ENCODE results near the gene GLRX2.
"Not testable (repeated sequence)": the region's sequence is repeated elsewhere in the genome, so short reads cannot be mapped to it uniquely, and the experiment has no call there.

GLRX2 gene

GRCh38 chr1:193058529-193059281 lies 46.5 kb downstream of the GLRX2 start:
- Histone ChIP-seq H3K36me3 (ENCODE audit: low read depth) (peaks cover 23% of the 10 kb centered on the region), H3K27me3 (ENCODE audit: insufficient read depth, poor library complexity, severe bottlenecking) (no peaks in the 10 kb centered on the region), H3K9me3 (ENCODE audit: severe bottlenecking) (no peaks in the 10 kb centered on the region), H3K4me3 (ENCODE audit: severe bottlenecking) (peak overlapping the region; percentile 62), H3K27ac (ENCODE audit: poor library complexity, severe bottlenecking) (peak overlapping the region; percentile 84), H3K4me1 (ENCODE audit: insufficient read depth, poor library complexity, severe bottlenecking) (peaks cover 17% of the 10 kb centered on the region)
- ATAC-seq (ENCODE audit: low read depth), result peak; percentile 11; the same call in 2 of the 3 replicates
- no peak for TF ChIP-seq CTCF (IDR thresholded peaks at IDR 0.05; ENCODE audit: poor library complexity, severe bottlenecking)
- no peak for DNase-seq (ENCODE audit: low spot score)

GRCh38 chr1:193054169-193054675 lies 51.0 kb downstream of the GLRX2 start:
- no peak for TF ChIP-seq CTCF (IDR thresholded peaks at IDR 0.05; ENCODE audit: poor library complexity, severe bottlenecking)
- H3K4me1 ChIP-seq (ENCODE audit: insufficient read depth, poor library complexity, severe bottlenecking), result peaks cover 7% of the 10 kb centered on the region

GRCh38 chr1:193048913-193049312 lies 56.3 kb downstream of the GLRX2 start:
- H3K27me3 ChIP-seq (ENCODE audit: insufficient read depth, poor library complexity, severe bottlenecking); DNase-seq (ENCODE audit: low spot score); H3K4me3 ChIP-seq (ENCODE audit: severe bottlenecking); H3K27ac ChIP-seq (ENCODE audit: poor library complexity, severe bottlenecking); H3K4me1 ChIP-seq (ENCODE audit: insufficient read depth, poor library complexity, severe bottlenecking); ATAC-seq (ENCODE audit: low read depth); H3K9me3 ChIP-seq (ENCODE audit: severe bottlenecking): not testable (repeated sequence)
- H3K36me3 ChIP-seq (ENCODE audit: low read depth), result peaks cover 77% of the 10 kb centered on the region

More at GRCh38 chr1:193054169-193054675, 51.0 kb downstream of the GLRX2 start:
- no peaks in the 10 kb centered on the region for H3K27me3 ChIP-seq (ENCODE audit: insufficient read depth, poor library complexity, severe bottlenecking)
- no peak for DNase-seq (ENCODE audit: low spot score)
- H3K27ac ChIP-seq (ENCODE audit: poor library complexity, severe bottlenecking), result no peak overlapping the region
- H3K9me3 ChIP-seq (ENCODE audit: severe bottlenecking), result no peaks in the 10 kb centered on the region
- H3K4me3 ChIP-seq (ENCODE audit: severe bottlenecking), result no peak overlapping the region
- no peak for ATAC-seq (ENCODE audit: low read depth)
- peaks cover 45% of the 10 kb centered on the region for H3K36me3 ChIP-seq (ENCODE audit: low read depth)

Measured in RWPE2 (cell line).